Ishikawa (cell line): ENCODE measurements around the gene PI4K2B.

Experiments used
- RAD21 ChIP-seq: IDR thresholded peaks from 2 replicates; pipeline ENCODE4 v1.6.1; 2012; ENCODE audit warnings: low read depth
- TAF1 ChIP-seq: IDR thresholded peaks from 2 replicates; pipeline ENCODE4 v1.6.1; 2012; ENCODE audit warnings: low read depth, mild to moderate bottlenecking
- YY1 ChIP-seq: IDR thresholded peaks from 2 replicates; pipeline ENCODE4 v1.6.1; 2012; ENCODE audit warnings: low read depth

DNA sequence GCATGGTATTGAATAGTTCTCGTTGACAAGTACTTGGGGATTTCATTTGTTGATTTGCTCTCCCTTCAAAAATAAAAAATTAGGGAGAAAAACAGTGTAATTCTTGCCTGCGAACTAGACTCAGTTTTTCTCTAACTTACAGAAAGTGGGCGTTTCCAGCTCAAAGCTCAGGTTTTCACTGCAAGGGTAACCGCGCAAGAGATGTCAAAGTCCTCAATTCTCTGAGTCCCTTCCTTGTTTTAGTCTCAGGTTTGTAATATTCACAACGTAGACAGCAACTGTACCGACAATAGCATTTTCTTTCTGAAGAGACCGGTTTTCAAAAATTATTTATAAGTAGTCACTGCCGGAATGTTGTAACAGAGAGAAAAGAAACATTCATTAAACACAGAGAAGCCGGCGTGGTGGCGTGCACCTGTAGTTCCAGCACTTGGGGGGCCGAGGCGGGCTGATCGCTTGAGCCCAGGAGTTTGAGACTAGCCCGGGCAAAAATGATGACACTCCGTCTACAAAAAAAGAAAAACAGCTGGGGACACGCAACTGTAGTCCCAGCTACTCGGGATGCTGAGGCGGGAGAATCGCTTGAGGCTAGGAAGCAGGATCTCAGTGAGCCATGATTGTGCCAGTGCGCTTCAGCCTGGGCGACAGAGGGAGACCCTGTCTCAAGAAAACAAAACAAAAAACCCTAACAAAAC, 79.5 kb downstream of the PI4K2B start:
- TF ChIP-seq YY1 (no peak), TAF1 (no peak), RAD21 (no peak)
